Measurements from ENCODE around the gene SLC31A1. TPM values are rescaled to one million over a fixed set of nuclear protein-coding genes. Genes with fewer than 3 reads are reported as not detected.

Gene SLC31A1
- total and polyA plus RNA-seq, 2 of the 8 experiments (the other 6 are each of a cell fraction or from before 2014, with no cell fraction given): 23.9 to 40.8 TPM

- H3K23me2 ChIP-seq (ENCODE audit: low read depth, low read length): peaks cover 6% of the 10 kb centered on the region
- H3K36me3 ChIP-seq (ENCODE audit: control insufficient read depth in 2 of 4, insufficient read depth in 4 of 4, low read length in 3 of 4): peaks cover 11 to 48% (median 35%) of the 10 kb centered on the region in 4 experiments
- FAIRE-seq (peak; percentile 65), DNase-seq (ENCODE audit: low read depth in 1 of 2, low spot score in 2 of 2) (peak; percentile 89 to 92)
- H3K14ac ChIP-seq (ENCODE audit: insufficient read length): no peak within 1 kb of the TSS
- H2AK5ac ChIP-seq (ENCODE audit: low read depth, low read length): no peak within 1 kb of the TSS
- peaks cover 0 to 18% of the 10 kb centered on the region in 2 experiments; a peak in 3 of 4 replicates for H3K79me2 ChIP-seq (ENCODE audit: control insufficient read depth in 1 of 2, insufficient read depth in 2 of 2, low read length in 2 of 2)
- H4K8ac ChIP-seq (ENCODE audit: extremely low read depth, insufficient read depth, low read length): peak within 1 kb of the TSS; percentile 98
- peak within 1 kb of the TSS; percentile 95 to 99 (median 98) for H3K9ac ChIP-seq (replicated peaks in 1 of 4; ENCODE audit: extremely low read depth in 1 of 4, low read depth in 3 of 4, low read length in 3 of 4)
- H2BK20ac ChIP-seq (ENCODE audit: low read length): no peak within 1 kb of the TSS
- peak within 1 kb of the TSS; percentile 56 for H2AFZ ChIP-seq (ENCODE audit: low read length)
- H2BK5ac ChIP-seq (ENCODE audit: low read depth, low read length): peak within 1 kb of the TSS; percentile 86
- peak within 1 kb of the TSS; percentile 68; the same call in 1 of the 2 replicates for H2BK12ac ChIP-seq (ENCODE audit: low read depth, low read length)
- H3K79me1 ChIP-seq (ENCODE audit: low read depth, low read length): no peaks in the 10 kb centered on the region; the same call in 1 of the 2 replicates
- peak within 1 kb of the TSS; percentile 8 for H3K56ac ChIP-seq (replicated peaks; ENCODE audit: insufficient read length, low read depth, low read length)
- no peaks in the 10 kb centered on the region for H3K27me3 ChIP-seq (replicated peaks in 1 of 4; ENCODE audit: control insufficient read depth in 3 of 4, extremely low read depth in 1 of 4, insufficient read depth in 3 of 4, low read length in 3 of 4)
- H4K91ac ChIP-seq (replicated peaks; ENCODE audit: insufficient read length, low read length): peak within 1 kb of the TSS; percentile 63
- POLR2A ChIA-PET (ENCODE audit: partially characterized antibody): interaction anchor here (0.6 to 1.9 kb wide), 18 partner anchors 9 to 327 kb away, joined by 3 to 12 read pairs (median 4); partner anchors contain the start of genes C9orf43, FKBP15, POLE3 and SLC31A1
- no peaks in the 10 kb centered on the region for H4K20me1 ChIP-seq (replicated peaks in 1 of 2; ENCODE audit: control insufficient read depth in 1 of 2, insufficient read depth in 2 of 2, low read length in 2 of 2)
- no peak within 1 kb of the TSS for H2BK15ac ChIP-seq (ENCODE audit: low read length)
- peaks cover 0 to 4% (median 0%) of the 10 kb centered on the region in 4 experiments; a peak in 1 of 7 replicates for H3K4me1 ChIP-seq (replicated peaks in 1 of 4; ENCODE audit: control insufficient read depth in 3 of 4, insufficient read depth in 4 of 4, low read length in 3 of 4)
- H3K27ac ChIP-seq (ENCODE audit: low read depth, low read length): peak within 1 kb of the TSS; percentile 93
- no peak within 1 kb of the TSS for H3K23ac ChIP-seq (ENCODE audit: insufficient read length)
- CTCF ChIA-PET (ENCODE audit: partially characterized antibody): interaction anchor here (0.5 to 5.0 kb wide), 39 partner anchors 9 to 407 kb away, joined by 3 to 35 read pairs (median 4); partner anchors contain the start of genes ALAD, BSPRY, C9orf43 and FKBP15
- H2BK120ac ChIP-seq (replicated peaks; ENCODE audit: low read depth, low read length): no peak within 1 kb of the TSS
- H3K18ac ChIP-seq (ENCODE audit: extremely low read depth, low read length): peak within 1 kb of the TSS; percentile 25; the same call in 1 of the 2 replicates
- H4K5ac ChIP-seq (ENCODE audit: insufficient read length, low read depth, low read length): peak within 1 kb of the TSS; percentile 67
- H3K9me3 ChIP-seq (ENCODE audit: insufficient read depth in 2 of 2, low read depth in 1 of 2, low read length in 1 of 2): no peaks in the 10 kb centered on the region
- peak within 1 kb of the TSS; percentile 68 to 98 (median 90) for H3K4me3 ChIP-seq (ENCODE audit: extremely low read depth in 1 of 4, insufficient read depth in 2 of 4, low read depth in 3 of 4, low read length in 4 of 4)
- peak within 1 kb of the TSS; percentile 61 to 83 for H3K4me2 ChIP-seq (ENCODE audit: insufficient read depth in 1 of 2, low read depth in 2 of 2, low read length in 2 of 2)
- H3K4ac ChIP-seq (replicated peaks; ENCODE audit: insufficient read length, low read depth, low read length): peak within 1 kb of the TSS; percentile 27
- WGBS, 2 experiments (ENCODE audit: extremely low coverage in 1 of 2, insufficient coverage in 1 of 2, insufficient read length in 1 of 2, insufficient replicate concordance in 2 of 2, low coverage in 1 of 2, low lambda C conversion rate in 2 of 2, missing lambda C conversion rate in 1 of 2): 1% methylated on average over 58 of the region's 63 CpGs; no CpG with 5 or more reads in 1 of the 2 experiments
- TF ChIP-seq BRCA1 (IDR thresholded peaks at IDR 0.05; ENCODE audit: low read depth, low read length) (peak; percentile 70; the same call in 1 of the 2 replicates), SAP30 (IDR thresholded peaks at IDR 0.05; ENCODE audit: insufficient read depth, insufficient replicate concordance, low read length) (peak; percentile 78), YY1 (IDR thresholded peaks at IDR 0.05; ENCODE audit: low read depth, low read length) (peak; percentile 89), TAF1 (IDR thresholded peaks at IDR 0.05; ENCODE audit: low read depth, low read length) (peak; percentile 90), NRF1 (IDR thresholded peaks at IDR 0.05; ENCODE audit: low read depth, low read length) (no peak), KDM4A (IDR thresholded peaks at IDR 0.05; ENCODE audit: low read depth, low read length, severe bottlenecking) (peak; percentile 53), RXRA (IDR thresholded peaks at IDR 0.05; ENCODE audit: insufficient read depth, low read depth, low read length) (no peak), NANOG (IDR thresholded peaks at IDR 0.05; ENCODE audit: insufficient read depth, low read depth, low read length, poor library complexity, severe bottlenecking) (no peak), CBX5 (IDR thresholded peaks at IDR 0.05; ENCODE audit: low read depth, low read length) (no peak), GABPA (IDR thresholded peaks at IDR 0.05; ENCODE audit: borderline replicate concordance, insufficient read depth, low read length) (peak; percentile 91)
Measured at GRCh38 chr9:113275157-113276131, 54.1 kb downstream of the SLC31A1 start, which contains the start of the genes CDC26 and PRPF4. Gene CDC26, minus strand, starts transcription at chr9:113275572. Its CDS starts 3,065 bp downstream, at chr9:113272507. Gene PRPF4, plus strand, starts transcription at chr9:113275658. Its CDS starts 86 bp downstream, at chr9:113275744.
